H9 (cell line): ENCODE measurements around the gene IFI44. TPM values are rescaled to one million over a fixed set of nuclear protein-coding genes. Genes with fewer than 3 reads are reported as not detected.

ENCODE experiments used
- DNase-seq: peaks from one replicate; pipeline ENCODE4 v3.0.0-alpha.2; 2017
- H2AFZ ChIP-seq: one replicate; pipeline ENCODE4 v1.6.1; 2013; ENCODE audit warnings: mild to moderate bottlenecking, low read length, control low read depth, moderate library complexity
- H2AK5ac ChIP-seq: 2 replicates; pipeline ENCODE4 v1.6.1; 2013; ENCODE audit warnings: low read length, control low read depth, mixed read lengths; ENCODE audit not compliant: insufficient read length
- H2BK120ac ChIP-seq: one replicate; pipeline ENCODE4 v1.6.1; 2013; ENCODE audit warnings: low read depth, mild to moderate bottlenecking, low read length, control low read depth, inconsistent platforms; ENCODE audit not compliant: poor library complexity, severe bottlenecking
- H2BK12ac ChIP-seq: 2 replicates; pipeline ENCODE4 v1.6.1; 2013; ENCODE audit warnings: low read length, control low read depth, mixed read lengths, low read depth; ENCODE audit not compliant: insufficient read length
- H2BK15ac ChIP-seq: 2 replicates; pipeline ENCODE4 v1.6.1; 2013; ENCODE audit warnings: low read depth, low read length, control low read depth
- H2BK20ac ChIP-seq: one replicate; pipeline ENCODE4 v1.6.1; 2013; ENCODE audit warnings: low read depth, mild to moderate bottlenecking, low read length, control low read depth, inconsistent platforms; ENCODE audit not compliant: poor library complexity, severe bottlenecking
- H2BK5ac ChIP-seq: 2 replicates; pipeline ENCODE4 v1.6.1; 2013; ENCODE audit warnings: low read length, control low read depth, mixed read lengths; ENCODE audit not compliant: insufficient read length
- H3K14ac ChIP-seq: 2 replicates; pipeline ENCODE4 v1.6.1; 2013; ENCODE audit warnings: low read length, control low read depth; ENCODE audit not compliant: insufficient read depth
- H3K18ac ChIP-seq: 2 replicates; pipeline ENCODE4 v1.6.1; 2013; ENCODE audit warnings: low read depth, mild to moderate bottlenecking, mixed read lengths, low read length, control low read depth; ENCODE audit not compliant: insufficient read length
- H3K23ac ChIP-seq: 2 replicates; pipeline ENCODE4 v1.6.1; 2013; ENCODE audit warnings: low read length, control low read depth, mixed read lengths, low read depth; ENCODE audit not compliant: insufficient read length
- H3K23me2 ChIP-seq: 2 replicates; pipeline ENCODE4 v1.6.1; 2013; ENCODE audit warnings: low read depth, mild to moderate bottlenecking, mixed read lengths, low read length, control low read depth; ENCODE audit not compliant: insufficient read length, poor library complexity, severe bottlenecking
- H3K27ac ChIP-seq: 2 replicates; pipeline ENCODE4 v1.5.1; 2013; ENCODE audit warnings: low read length, control low read depth, mixed read lengths, low read depth; ENCODE audit not compliant: insufficient read length
- H3K27me3 ChIP-seq: 2 replicates; pipeline ENCODE4 v1.6.1; 2013; ENCODE audit warnings: low read length, control low read depth, inconsistent platforms; ENCODE audit not compliant: insufficient read depth
- H3K4ac ChIP-seq: 2 replicates; pipeline ENCODE4 v1.6.1; 2013; ENCODE audit warnings: low read depth, mild to moderate bottlenecking, control low read depth, inconsistent platforms, low read length, moderate library complexity
- H3K4me1 ChIP-seq: 2 replicates; pipeline ENCODE4 v1.6.1; 2013; ENCODE audit warnings: low read length, control low read depth, inconsistent platforms; ENCODE audit not compliant: insufficient read depth
- H3K4me2 ChIP-seq: 2 replicates; pipeline ENCODE4 v1.6.1; 2013; ENCODE audit warnings: low read length, control low read depth, mixed read lengths; ENCODE audit not compliant: insufficient read length, insufficient read depth
- H3K56ac ChIP-seq: 2 replicates; pipeline ENCODE4 v1.6.1; 2013; ENCODE audit warnings: low read depth, mild to moderate bottlenecking, mixed read lengths, low read length, control low read depth; ENCODE audit not compliant: insufficient read length
- H3K79me1 ChIP-seq: 2 replicates; pipeline ENCODE4 v1.6.1; 2013; ENCODE audit warnings: low read depth, mild to moderate bottlenecking, moderate library complexity, low read length, control low read depth, inconsistent platforms; ENCODE audit not compliant: insufficient read depth, poor library complexity, severe bottlenecking
- H3K79me2 ChIP-seq: 2 replicates; pipeline ENCODE4 v1.6.1; 2013; ENCODE audit warnings: low read length, control low read depth, inconsistent platforms; ENCODE audit not compliant: insufficient read depth
- H3K9ac ChIP-seq: 2 replicates; pipeline ENCODE4 v1.6.1; 2013; ENCODE audit warnings: low read length, control low read depth, mixed read lengths; ENCODE audit not compliant: insufficient read length; ENCODE audit errors: extremely low read depth
- H3K9me3 ChIP-seq: one replicate; pipeline ENCODE4 v1.6.1; 2013; ENCODE audit warnings: low read depth, low read length, inconsistent platforms; ENCODE audit not compliant: control insufficient read depth
- H3T11ph ChIP-seq: one replicate; pipeline ENCODE4 v1.6.1; 2013; ENCODE audit warnings: mild to moderate bottlenecking, low read length, control low read depth, inconsistent platforms
- H4K20me1 ChIP-seq: one replicate; pipeline ENCODE4 v1.6.1; 2013; ENCODE audit not compliant: control insufficient read depth, insufficient read length, insufficient read depth
- H4K5ac ChIP-seq: 2 replicates; pipeline ENCODE4 v1.6.1; 2013; ENCODE audit warnings: low read depth, mild to moderate bottlenecking, mixed read lengths, low read length, control low read depth; ENCODE audit not compliant: insufficient read length
- H4K8ac ChIP-seq: replicated peaks from 2 replicates; pipeline ENCODE4 v1.6.1; 2013; ENCODE audit warnings: low read length, control low read depth, mixed read lengths, low read depth; ENCODE audit not compliant: insufficient read length
- H4K91ac ChIP-seq: 2 replicates; pipeline ENCODE4 v1.6.1; 2013; ENCODE audit warnings: low read depth, mild to moderate bottlenecking, moderate library complexity, mixed read lengths, low read length, control low read depth; ENCODE audit not compliant: insufficient read length
- H3K27ac Mint-ChIP-seq, 3 experiments: 2 replicates in 2 of 3; 3 replicates in 1 of 3; pipeline ENCODE4 v1.8.0; 2020 to 2021; ENCODE audit warnings: mixed read lengths in 3 of 3, mild to moderate bottlenecking in 1 of 3, moderate library complexity in 1 of 3
- H3K27me3 Mint-ChIP-seq: 2 replicates; pipeline ENCODE4 v1.8.0; 2021; ENCODE audit warnings: low read depth, mild to moderate bottlenecking, moderate library complexity, mixed read lengths
- H3K36me3 Mint-ChIP-seq, 3 experiments: 2 replicates in 2 of 3; 3 replicates in 1 of 3; pipeline ENCODE4 v1.8.0; 2020 to 2021; ENCODE audit warnings: low read depth in 3 of 3, mixed read lengths in 3 of 3; ENCODE audit not compliant: insufficient read depth in 1 of 3
- H3K4me1 Mint-ChIP-seq, 2 experiments: 2 replicates each; pipeline ENCODE4 v1.8.0; 2020; ENCODE audit warnings: mixed read lengths in 2 of 2
- H3K4me3 Mint-ChIP-seq, 2 experiments: 2 replicates in 1 of 2; 3 replicates in 1 of 2; pipeline ENCODE4 v1.8.0; 2020 to 2021; ENCODE audit warnings: mild to moderate bottlenecking in 2 of 2, mixed read lengths in 2 of 2, moderate library complexity in 1 of 2
- H3K9me3 Mint-ChIP-seq, 2 experiments: 2 replicates in 1 of 2; 3 replicates in 1 of 2; pipeline ENCODE4 v1.8.0; 2020; ENCODE audit warnings: mild to moderate bottlenecking in 2 of 2, mixed read lengths in 2 of 2, moderate library complexity in 1 of 2
- CTCF ChIP-seq: fragments of 200-600 bp; sonication (generic); conservative IDR thresholded peaks from 3 replicates; pipeline ENCODE4 v1.8.0; 2021; ENCODE audit warnings: antibody characterized with exemption, mild to moderate bottlenecking
- WGBS: extraction: QIAGEN DNeasy Blood & Tissue Kit; methylation state at CpG from one replicate; pipeline ENCODE4 v1.1.7; 2013; ENCODE audit warnings: missing lambda C conversion rate, low lambda C conversion rate, mixed read lengths; ENCODE audit not compliant: insufficient read length; ENCODE audit errors: extremely low coverage; 5-methylcytosine and 5-hydroxymethylcytosine counted together
- total RNA-seq: library from RNA; stranded (reverse); gene quantifications from 2 replicates; pipeline ENCODE4 v1.2.1, GENCODE V29; 2021

Gene IFI44
- total RNA-seq, 1 experiment from 2014 or later, result not detected

DNA sequence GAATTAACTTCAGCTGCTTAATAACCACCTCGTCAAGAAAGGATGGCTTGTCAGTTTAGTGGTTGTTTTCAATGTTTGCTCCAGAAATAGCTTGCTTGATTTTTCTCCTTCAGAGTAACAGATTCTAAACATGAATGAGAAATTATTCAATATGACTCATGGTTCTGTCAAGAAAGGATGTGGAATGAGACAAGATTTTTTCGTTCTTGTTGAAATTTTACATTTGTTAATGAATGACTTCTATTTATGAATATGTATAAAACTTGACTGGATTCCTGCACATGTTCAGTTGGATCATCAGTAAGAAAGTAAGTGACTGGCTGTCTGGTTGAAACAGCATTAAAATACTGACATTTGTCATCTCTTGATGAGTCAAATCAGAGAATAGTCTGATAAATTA is 38.3 kb downstream of the IFI44 start:
- no peaks in the 10 kb centered on the region for H3K27me3 Mint-ChIP-seq
- Histone ChIP-seq H3K9ac (no peak overlapping the region), H3K9me3 (no peaks in the 10 kb centered on the region), H3K23me2 (no peaks in the 10 kb centered on the region), H3K4me1 (no peaks in the 10 kb centered on the region), H3K18ac (no peak overlapping the region), H4K5ac (no peak overlapping the region), H3K56ac (no peak overlapping the region), H2BK15ac (no peak overlapping the region), H4K8ac (no peak overlapping the region), H3K23ac (no peak overlapping the region), H2BK5ac (no peak overlapping the region), H3K14ac (no peak overlapping the region), H3K27ac (no peak overlapping the region), H3K79me1 (no peaks in the 10 kb centered on the region), H3K4ac (no peak overlapping the region), H3T11ph (no peak overlapping the region), H2BK20ac (no peak overlapping the region), H3K27me3 (no peaks in the 10 kb centered on the region; the same call in 1 of the 2 replicates), H3K79me2 (no peaks in the 10 kb centered on the region), H3K4me2 (no peak overlapping the region), H4K91ac (no peak overlapping the region), H2AFZ (no peak overlapping the region), H2AK5ac (no peak overlapping the region), H2BK120ac (no peak overlapping the region), H2BK12ac (no peak overlapping the region), H4K20me1 (no peaks in the 10 kb centered on the region)
- no peak overlapping the region for H3K4me3 Mint-ChIP-seq
- no peaks in the 10 kb centered on the region for H3K4me1 Mint-ChIP-seq
- no peak for DNase-seq
- WGBS, result no CpG with 5 or more reads among the region's 2 CpGs
- H3K9me3 Mint-ChIP-seq, result peaks cover 4 to 10% of the 10 kb centered on the region in 2 experiments; a peak in 3 of 5 replicates
- peaks cover 0 to 11% (median 3%) of the 10 kb centered on the region in 3 experiments; a peak in 3 of 7 replicates for H3K36me3 Mint-ChIP-seq
- H3K27ac Mint-ChIP-seq, result no peak overlapping the region
- TF ChIP-seq CTCF, result no peak
